ENCODE data around the gene TMEM202. TPM values are rescaled to one million over a fixed set of nuclear protein-coding genes. Genes with fewer than 3 reads are reported as not detected.
"Not testable (repeated sequence)": the region's sequence is repeated elsewhere in the genome, so short reads cannot be mapped to it uniquely, and the experiment has no call there.

Gene TMEM202
- total RNA-seq, 1 experiment from 2014 or later: not detected

- DNase-seq (ENCODE audit: low read depth): no peak
These were observed 10.4 kb upstream of the TMEM202 start for GRCh38 chr15:72387741-72388140.

GRCh38 chr15:72389231-72389630 is 8.9 kb upstream of the TMEM202 start:
- in situ Hi-C loops (cut with HindIII; ENCODE audit: low pct_unique_long_range_greater_than_20kb, low sequenced_read_pairs): no loop called here
- peak; percentile 44 for DNase-seq (ENCODE audit: low read depth)

More at GRCh38 chr15:72387741-72388140, 10.4 kb upstream of the TMEM202 start:
- in situ Hi-C loops (cut with HindIII; ENCODE audit: low pct_unique_long_range_greater_than_20kb, low sequenced_read_pairs): no loop called here

- in situ Hi-C loops (cut with HindIII; ENCODE audit: low pct_unique_long_range_greater_than_20kb, low sequenced_read_pairs); DNase-seq (ENCODE audit: low read depth): not testable (repeated sequence)
These were observed 1.8 kb upstream of the TMEM202 start for GRCh38 chr15:72396331-72396730.

- in situ Hi-C loops (cut with HindIII; ENCODE audit: low pct_unique_long_range_greater_than_20kb, low sequenced_read_pairs): no loop called here
- DNase-seq (ENCODE audit: low read depth): no peak
These were observed 543 bp downstream of the TMEM202 start for GRCh38 chr15:72398648-72399047.

- in situ Hi-C loops (cut with HindIII; ENCODE audit: low pct_unique_long_range_greater_than_20kb, low sequenced_read_pairs): no loop called here
- DNase-seq (ENCODE audit: low read depth): no peak
These were observed 4.6 kb downstream of the TMEM202 start for GRCh38 chr15:72402726-72403125.

GRCh38 chr15:72404356-72404755 is 6.3 kb downstream of the TMEM202 start:
- in situ Hi-C loops (cut with HindIII; ENCODE audit: low pct_unique_long_range_greater_than_20kb, low sequenced_read_pairs): no loop called here
- DNase-seq (ENCODE audit: low read depth): no peak

- in situ Hi-C loops (cut with HindIII; ENCODE audit: low pct_unique_long_range_greater_than_20kb, low sequenced_read_pairs): no loop called here
- DNase-seq (ENCODE audit: low read depth): no peak
These were observed 6.7 kb downstream of the TMEM202 start for GRCh38 chr15:72404841-72405240.

- in situ Hi-C loops (cut with HindIII; ENCODE audit: low pct_unique_long_range_greater_than_20kb, low sequenced_read_pairs): no loop called here
- DNase-seq (ENCODE audit: low read depth): no peak
These were observed 8.8 kb downstream of the TMEM202 start for GRCh38 chr15:72406936-72407335.

GRCh38 chr15:72411111-72411510 is 13.0 kb downstream of the TMEM202 start:
- no peak for DNase-seq (ENCODE audit: low read depth)
- in situ Hi-C loops (cut with HindIII; ENCODE audit: low pct_unique_long_range_greater_than_20kb, low sequenced_read_pairs): no loop called here

GRCh38 chr15:72411544-72411943 is 13.4 kb downstream of the TMEM202 start:
- in situ Hi-C loops (cut with HindIII; ENCODE audit: low pct_unique_long_range_greater_than_20kb, low sequenced_read_pairs): no loop called here
- DNase-seq (ENCODE audit: low read depth): no peak

- in situ Hi-C loops (cut with HindIII; ENCODE audit: low pct_unique_long_range_greater_than_20kb, low sequenced_read_pairs); DNase-seq (ENCODE audit: low read depth): not testable (repeated sequence)
These were observed 15.2 kb downstream of the TMEM202 start for GRCh38 chr15:72413337-72413736.

GRCh38 chr15:72415304-72415703 is 17.2 kb downstream of the TMEM202 start:
- in situ Hi-C loops (cut with HindIII; ENCODE audit: low pct_unique_long_range_greater_than_20kb, low sequenced_read_pairs): no loop called here
- no peak for DNase-seq (ENCODE audit: low read depth)

GRCh38 chr15:72419768-72420167 is 21.7 kb downstream of the TMEM202 start:
- DNase-seq (ENCODE audit: low read depth); in situ Hi-C loops (cut with HindIII; ENCODE audit: low pct_unique_long_range_greater_than_20kb, low sequenced_read_pairs): not testable (repeated sequence)

- in situ Hi-C loops (cut with HindIII; ENCODE audit: low pct_unique_long_range_greater_than_20kb, low sequenced_read_pairs): no loop called here
- DNase-seq (ENCODE audit: low read depth): no peak
These were observed 22.5 kb downstream of the TMEM202 start for GRCh38 chr15:72420576-72420975.

GRCh38 chr15:72421484-72421883 is 23.4 kb downstream of the TMEM202 start:
- in situ Hi-C loops (cut with HindIII; ENCODE audit: low pct_unique_long_range_greater_than_20kb, low sequenced_read_pairs): no loop called here
- DNase-seq (ENCODE audit: low read depth): no peak

GRCh38 chr15:72423256-72423655 is 25.2 kb downstream of the TMEM202 start:
- no peak for DNase-seq (ENCODE audit: low read depth)
- in situ Hi-C loops (cut with HindIII; ENCODE audit: low pct_unique_long_range_greater_than_20kb, low sequenced_read_pairs): no loop called here

- in situ Hi-C loops (cut with HindIII; ENCODE audit: low pct_unique_long_range_greater_than_20kb, low sequenced_read_pairs): no loop called here
These were observed 28.6 kb downstream of the TMEM202 start for GRCh38 chr15:72426753-72427152.

GRCh38 chr15:72437650-72438316 is 39.7 kb downstream of the TMEM202 start:
- in situ Hi-C loops (cut with HindIII; ENCODE audit: low pct_unique_long_range_greater_than_20kb, low sequenced_read_pairs): no loop called here

More at GRCh38 chr15:72426753-72427152, 28.6 kb downstream of the TMEM202 start:
- no peak for DNase-seq (ENCODE audit: low read depth)

GRCh38 chr15:72442848-72443247 is 44.7 kb downstream of the TMEM202 start:
- in situ Hi-C loops (cut with HindIII; ENCODE audit: low pct_unique_long_range_greater_than_20kb, low sequenced_read_pairs); DNase-seq (ENCODE audit: low read depth): not testable (repeated sequence)

More at GRCh38 chr15:72437650-72438316, 39.7 kb downstream of the TMEM202 start:
- DNase-seq (ENCODE audit: low read depth): no peak

GRCh38 chr15:72445426-72445825 is 47.3 kb downstream of the TMEM202 start:
- in situ Hi-C loops (cut with HindIII; ENCODE audit: low pct_unique_long_range_greater_than_20kb, low sequenced_read_pairs): no loop called here
- no peak for DNase-seq (ENCODE audit: low read depth)

All from Caki2 (cell line).